ENCODE measurements around the gene SLU7. TPM values are rescaled to one million over a fixed set of nuclear protein-coding genes. Genes with fewer than 3 reads are reported as not detected.

SLU7 gene
- total RNA-seq, 1 donor from 2014 or later = 44.7 TPM

- DNase-seq = no peak
- no peak for TF ChIP-seq CTCF (IDR thresholded peaks at IDR 0.05; ENCODE audit: partially characterized antibody, unreplicated experiment)
- H3K9me3 Mint-ChIP-seq (ENCODE audit: unreplicated experiment) = peaks cover 9% of the 10 kb centered on the region
- no peak overlapping the region for H3K4me3 Mint-ChIP-seq (ENCODE audit: unreplicated experiment)
- H3K36me3 Mint-ChIP-seq (ENCODE audit: unreplicated experiment) = no peaks in the 10 kb centered on the region
- H3K27me3 Mint-ChIP-seq (ENCODE audit: unreplicated experiment) = peaks cover 5% of the 10 kb centered on the region
- peaks cover 10% of the 10 kb centered on the region for H3K4me1 Mint-ChIP-seq (ENCODE audit: low read depth, unreplicated experiment)
- no peak overlapping the region for H3K27ac Mint-ChIP-seq (ENCODE audit: unreplicated experiment)
Observed at GRCh38 chr5:160354666-160355065, 64.2 kb downstream of the SLU7 start.

- H3K27ac Mint-ChIP-seq (ENCODE audit: unreplicated experiment) = no peak overlapping the region
- no peaks in the 10 kb centered on the region for H3K36me3 Mint-ChIP-seq (ENCODE audit: unreplicated experiment)
- DNase-seq = no peak
- H3K4me1 Mint-ChIP-seq (ENCODE audit: low read depth, unreplicated experiment) = peaks cover 10% of the 10 kb centered on the region
- H3K4me3 Mint-ChIP-seq (ENCODE audit: unreplicated experiment) = no peak overlapping the region
- H3K9me3 Mint-ChIP-seq (ENCODE audit: unreplicated experiment) = peaks cover 5% of the 10 kb centered on the region
- no peak for TF ChIP-seq CTCF (IDR thresholded peaks at IDR 0.05; ENCODE audit: partially characterized antibody, unreplicated experiment)
- H3K27me3 Mint-ChIP-seq (ENCODE audit: unreplicated experiment) = peaks cover 2% of the 10 kb centered on the region
Observed at GRCh38 chr5:160353379-160353778, 65.5 kb downstream of the SLU7 start.

DNA sequence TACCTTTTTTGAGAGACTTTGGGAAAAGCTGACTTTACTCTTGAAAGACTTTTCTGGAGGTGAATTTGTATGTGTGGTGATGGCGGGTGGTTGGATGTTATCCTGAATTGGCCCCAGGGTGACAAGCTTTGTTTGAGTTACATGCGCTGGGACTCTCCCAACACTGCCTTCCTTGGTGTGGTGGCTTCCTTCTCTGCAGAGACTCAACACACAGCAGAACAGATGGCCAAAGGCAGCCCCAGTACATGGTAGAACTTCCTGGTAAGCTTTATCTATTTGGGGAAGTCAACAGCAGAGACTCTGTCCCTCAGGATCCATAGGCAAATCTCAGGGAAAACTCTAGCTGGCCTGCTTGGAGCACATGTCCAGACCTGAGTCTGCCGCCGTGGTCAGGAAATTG is 66.6 kb downstream of the SLU7 start:
- no peak overlapping the region for H3K4me3 Mint-ChIP-seq (ENCODE audit: unreplicated experiment)
- peaks cover 2% of the 10 kb centered on the region for H3K27me3 Mint-ChIP-seq (ENCODE audit: unreplicated experiment)
- no peak for TF ChIP-seq CTCF (IDR thresholded peaks at IDR 0.05; ENCODE audit: partially characterized antibody, unreplicated experiment)
- no peaks in the 10 kb centered on the region for H3K36me3 Mint-ChIP-seq (ENCODE audit: unreplicated experiment)
- peaks cover 7% of the 10 kb centered on the region for H3K4me1 Mint-ChIP-seq (ENCODE audit: low read depth, unreplicated experiment)
- peaks cover under 1% of the 10 kb centered on the region for H3K9me3 Mint-ChIP-seq (ENCODE audit: unreplicated experiment)
- H3K27ac Mint-ChIP-seq (ENCODE audit: unreplicated experiment) = no peak overlapping the region
- no peak for DNase-seq

Other genes starting within 250 kb of the SLU7 start
- 7.7 TPM for gene FABP6, start 189.6 kb downstream of the SLU7 start, total RNA-seq (ENCODE audit: unreplicated experiment)
- 123 TPM for gene CCNJL, start 106.5 kb downstream of the SLU7 start, total RNA-seq (ENCODE audit: unreplicated experiment)
- gene C1QTNF2, start 48.5 kb downstream of the SLU7 start, total RNA-seq (ENCODE audit: unreplicated experiment) = 1.0 TPM
- gene FAM200C, start 19.0 kb downstream of the SLU7 start, total RNA-seq (ENCODE audit: unreplicated experiment) = 5.1 TPM
- 25.3 TPM for gene PTTG1, start 2.8 kb upstream of the SLU7 start, total RNA-seq (ENCODE audit: unreplicated experiment)

Measured in glutamatergic neuron (in vitro differentiated cells).